HuH-7 (cell line): Measurements from ENCODE around the gene CCDC24.

ENCODE experiments used
- DNase-seq: peaks from one replicate; pipeline ENCODE4 v3.0.0; 2011; ENCODE audit warnings: low spot score

The CCDC24 gene

DNA sequence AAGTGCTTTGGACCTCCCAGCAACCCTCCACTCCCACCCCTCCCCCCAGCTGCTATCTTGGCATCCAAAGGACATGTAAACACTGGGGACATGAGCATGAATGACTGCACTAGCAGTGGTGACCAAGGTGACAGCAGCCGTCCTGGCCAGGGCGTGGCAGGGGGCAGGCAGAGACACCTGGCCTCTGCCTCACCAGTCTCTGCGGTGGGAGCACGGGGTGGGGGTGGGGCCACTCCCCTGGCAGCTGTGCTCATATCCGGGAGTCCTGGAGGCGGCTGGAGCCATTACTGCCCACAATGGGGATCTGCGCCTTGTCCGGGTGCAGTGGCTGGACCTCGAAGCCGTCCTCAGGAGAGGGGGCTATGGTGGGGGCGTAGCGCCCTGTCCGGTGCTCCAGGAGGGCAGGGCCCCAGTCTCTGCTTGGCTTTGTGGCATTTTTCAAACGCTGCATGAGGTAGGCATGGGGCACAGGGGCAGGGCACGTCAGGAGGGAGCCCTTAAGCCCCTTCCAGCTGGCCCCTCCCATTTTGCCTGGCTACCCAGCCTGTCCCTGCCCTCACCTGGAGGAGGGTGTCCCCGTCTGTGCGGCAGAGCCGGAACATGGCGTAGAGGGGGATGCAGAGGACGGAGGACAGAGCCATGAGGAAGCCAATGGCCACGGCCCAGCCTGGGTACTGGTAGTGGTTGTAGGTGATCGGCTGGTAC, 6.0 kb downstream of the CCDC24 start:
- no peak for DNase-seq

DNA sequence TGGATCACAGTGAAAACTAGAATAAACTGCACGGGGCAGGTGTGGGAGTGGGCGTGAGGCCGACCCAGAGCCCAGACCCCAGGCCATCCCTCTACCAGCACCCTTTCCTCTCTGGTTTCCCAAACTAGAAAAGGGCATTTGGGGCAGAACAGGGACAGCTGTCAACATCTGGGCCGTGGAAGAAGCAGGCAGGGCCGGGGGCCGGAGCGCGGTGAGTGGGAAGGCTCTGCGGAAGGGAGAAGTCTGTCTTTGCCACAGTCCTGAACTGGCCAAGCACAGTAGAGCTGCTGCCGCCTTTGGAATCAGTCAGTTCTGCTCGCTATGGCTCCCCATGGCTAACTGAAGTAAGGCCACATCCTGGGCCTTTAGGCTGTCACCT, 6.6 kb downstream of the CCDC24 start:
- no peak for DNase-seq

DNA sequence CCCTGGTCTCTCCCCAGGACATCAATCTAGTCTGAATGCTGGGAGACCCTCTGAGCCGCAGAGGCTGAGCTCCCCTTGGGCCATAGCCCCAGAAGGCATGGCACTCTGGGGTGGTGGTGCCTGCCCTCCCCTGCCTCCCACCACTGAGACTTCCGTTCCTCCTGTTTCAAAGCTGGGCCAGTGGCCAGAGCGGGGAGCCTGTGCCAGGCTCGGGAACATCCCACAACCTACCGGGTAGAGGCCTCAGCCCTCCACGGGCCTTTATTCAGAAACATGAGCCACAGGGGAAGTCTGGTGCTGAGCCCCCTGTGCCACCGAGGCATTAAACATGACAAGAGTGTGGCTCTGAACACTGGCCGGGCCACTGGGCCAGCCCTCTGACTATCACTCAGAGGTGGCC, 8.1 kb downstream of the CCDC24 start:
- no peak for DNase-seq

DNA sequence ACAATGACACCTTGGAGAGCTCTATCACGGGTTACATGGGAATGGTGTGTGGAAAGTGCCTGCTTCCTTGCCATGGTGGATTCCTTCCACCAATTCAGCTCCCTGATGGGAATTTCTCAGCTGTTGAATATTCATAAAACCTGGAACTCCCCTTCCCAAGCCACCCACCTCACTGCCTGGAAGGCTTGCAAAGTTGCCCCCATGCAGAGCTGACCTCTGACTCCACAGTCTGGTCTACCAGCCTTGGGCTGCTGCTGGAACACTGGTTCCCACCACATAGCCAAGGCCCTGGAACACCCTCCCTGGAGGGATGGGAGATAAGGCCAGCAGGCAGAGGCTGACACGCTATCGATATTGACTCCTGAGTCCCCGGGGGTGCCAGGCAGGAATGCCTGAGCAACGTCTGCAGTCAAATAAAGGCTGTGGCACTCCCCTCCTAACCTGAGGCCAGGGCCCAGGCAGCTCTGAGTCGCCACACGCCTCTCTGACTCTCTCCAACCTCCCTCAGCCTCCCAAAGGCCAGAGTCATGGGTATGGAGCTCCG, 8.8 kb downstream of the CCDC24 start:
- no peak for DNase-seq

DNA sequence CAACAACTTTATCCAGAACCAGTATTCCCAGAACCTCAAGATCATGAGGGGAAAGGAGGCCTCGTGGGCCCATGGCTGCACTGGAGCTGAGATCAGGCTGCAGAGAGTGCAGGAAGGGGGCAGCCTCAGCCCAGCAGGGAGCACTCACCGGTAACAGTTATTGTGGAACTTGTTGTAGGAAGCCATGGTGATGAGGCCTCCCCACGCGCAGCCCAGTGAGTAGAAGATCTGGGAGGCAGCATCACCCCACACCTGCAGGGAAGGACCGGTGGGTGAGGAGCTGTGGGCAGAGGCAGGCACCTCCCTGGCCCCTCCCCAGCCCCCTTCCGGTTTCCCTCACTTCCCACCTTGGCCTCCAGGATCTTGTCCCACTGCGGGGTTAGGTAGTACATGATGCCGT, 10.8 kb downstream of the CCDC24 start:
- no peak for DNase-seq

DNA sequence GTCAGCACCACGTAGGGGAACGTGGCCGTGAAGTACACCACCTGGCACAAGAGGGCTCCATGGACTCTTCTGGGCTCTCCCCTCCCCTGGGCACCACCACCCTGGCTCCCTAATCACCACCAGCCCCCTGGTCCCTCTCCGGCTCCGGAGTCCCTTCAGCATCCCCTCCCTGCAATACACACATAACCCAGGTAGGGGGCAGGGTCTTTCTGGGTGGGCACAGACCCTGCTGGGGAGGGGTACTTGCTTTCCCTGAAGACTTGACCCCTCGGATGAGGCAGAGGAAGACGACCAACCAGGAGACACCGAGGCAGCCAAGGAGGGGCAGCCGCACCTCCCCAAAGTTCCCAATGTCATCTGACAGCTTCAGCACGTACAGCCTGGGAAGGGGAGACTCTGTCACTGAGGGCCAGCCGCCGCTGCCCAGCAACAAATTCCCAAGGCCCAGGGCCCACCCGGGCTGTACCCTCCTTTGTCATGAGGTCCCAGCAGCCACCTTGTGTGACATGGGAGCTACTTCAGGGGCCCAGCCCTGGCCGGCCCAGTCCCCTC, 11.3 kb downstream of the CCDC24 start:
- no peak for DNase-seq

DNA sequence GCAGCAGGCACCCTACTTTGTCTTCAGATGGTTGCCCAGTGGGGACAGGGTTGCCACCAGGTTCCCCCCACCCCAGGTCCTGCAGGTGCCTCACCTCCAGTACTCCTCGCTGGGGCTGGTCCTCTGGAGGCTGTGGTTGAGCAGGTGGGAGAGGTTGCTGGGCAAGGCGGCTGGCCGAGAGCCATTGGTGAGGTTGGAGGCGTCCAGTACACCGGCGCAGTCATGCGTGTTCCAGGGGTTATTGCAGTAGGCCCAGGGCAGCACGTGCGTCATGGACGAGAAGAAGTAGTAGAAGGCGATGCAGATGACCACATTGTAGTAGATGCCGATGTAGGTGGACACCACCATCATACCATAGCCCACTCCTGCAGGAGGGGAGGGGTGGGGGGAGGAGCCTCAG, 16.9 kb downstream of the CCDC24 start:
- no peak for DNase-seq

DNA sequence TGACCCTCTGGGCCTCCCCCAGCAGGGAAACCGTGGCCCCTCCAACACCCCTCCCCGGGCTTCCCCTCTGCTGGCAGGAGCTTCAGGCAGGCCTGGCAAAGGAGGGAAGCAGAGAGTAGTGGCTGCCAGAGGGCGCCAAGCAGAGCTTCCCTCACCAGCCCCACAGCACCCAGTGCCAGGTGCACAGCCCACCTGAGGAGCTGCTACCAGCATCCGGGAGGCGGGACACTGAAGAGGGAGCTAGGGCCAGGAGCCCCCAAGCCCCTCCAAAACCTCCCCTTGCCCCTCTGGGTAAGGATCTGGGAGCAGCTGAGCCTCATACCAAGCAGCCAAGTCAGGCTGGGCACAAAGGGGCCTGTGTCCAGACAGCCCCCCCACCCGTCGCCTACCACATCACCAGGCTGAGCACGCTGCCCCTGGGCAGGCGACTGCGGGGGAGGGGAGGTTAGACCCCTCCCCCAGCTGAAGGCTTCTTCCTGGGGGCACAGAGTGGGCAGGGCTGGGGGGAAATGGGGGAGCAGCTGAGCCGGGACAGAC, 19.6 kb downstream of the CCDC24 start:
- DNase-seq: no peak

DNA sequence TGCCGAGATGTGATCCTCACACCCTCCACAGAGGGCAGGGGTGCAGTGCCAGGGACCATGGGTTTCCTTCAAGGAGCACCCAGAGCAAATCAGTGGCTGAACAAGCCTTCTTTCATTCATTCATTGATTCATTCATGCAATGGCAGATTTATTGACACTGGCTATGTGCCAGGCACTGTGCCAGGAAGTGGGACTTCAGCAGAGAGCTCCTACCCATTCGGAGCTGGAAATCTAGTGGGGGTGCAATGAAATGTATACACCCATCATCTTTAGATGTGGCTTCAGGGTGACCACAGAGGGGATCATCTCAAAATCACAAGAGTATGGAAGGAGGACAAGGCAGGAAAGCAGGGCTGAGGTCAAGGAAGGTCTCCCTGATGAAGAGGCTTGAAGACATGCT, 21.0 kb downstream of the CCDC24 start:
- no peak for DNase-seq

DNA sequence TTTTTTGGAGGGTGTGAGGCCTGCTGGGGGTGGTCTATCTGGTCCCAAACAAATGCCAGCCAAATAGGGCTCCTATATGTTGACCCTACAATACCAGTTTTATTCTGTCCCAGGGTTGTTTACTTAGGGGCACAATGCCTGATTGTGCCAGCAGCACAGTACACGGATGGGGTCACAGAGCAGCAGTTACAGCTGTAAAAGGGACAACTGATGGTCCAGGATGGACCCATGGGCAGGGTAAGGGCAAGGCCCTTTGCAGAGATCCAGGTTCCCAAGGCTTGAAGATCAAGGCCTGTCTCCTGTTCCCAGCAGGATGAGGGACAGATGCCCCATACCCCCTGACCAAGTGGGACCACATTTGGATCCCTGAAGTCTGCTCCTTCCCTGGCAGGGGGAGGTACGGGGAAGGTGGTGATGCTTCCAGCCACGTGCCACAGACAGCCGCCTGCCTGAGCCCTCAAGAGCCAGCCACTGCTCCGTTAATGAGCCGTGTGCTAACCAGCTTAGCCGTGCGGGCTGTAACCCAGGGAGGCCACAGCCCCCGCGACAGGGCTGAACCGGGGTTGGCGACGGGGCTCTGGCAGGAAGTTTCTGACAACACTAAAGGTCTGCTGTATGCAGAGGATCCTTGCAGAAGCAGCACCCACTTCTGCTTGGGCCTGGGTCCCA, 21.7 kb downstream of the CCDC24 start:
- no peak for DNase-seq

DNA sequence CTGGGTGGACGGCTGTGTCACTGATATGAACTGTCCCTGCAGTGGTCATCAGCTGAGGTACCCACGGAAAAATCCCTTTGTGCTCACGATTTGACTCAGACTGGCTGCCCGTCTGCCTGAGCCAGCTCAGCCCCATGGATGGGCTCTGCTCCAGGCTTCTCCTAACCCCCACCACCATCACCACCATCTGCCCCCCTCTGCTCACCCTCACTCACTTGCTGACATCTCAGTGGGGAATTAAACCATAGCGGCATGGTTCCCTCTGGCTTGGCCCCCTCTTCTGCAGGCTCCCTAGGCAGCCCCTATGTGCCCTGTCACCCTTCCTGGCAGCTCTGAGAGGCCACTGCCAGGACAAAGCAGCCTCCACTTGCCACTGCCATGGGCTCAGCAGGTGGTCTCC, 22.6 kb downstream of the CCDC24 start:
- DNase-seq: no peak

DNA sequence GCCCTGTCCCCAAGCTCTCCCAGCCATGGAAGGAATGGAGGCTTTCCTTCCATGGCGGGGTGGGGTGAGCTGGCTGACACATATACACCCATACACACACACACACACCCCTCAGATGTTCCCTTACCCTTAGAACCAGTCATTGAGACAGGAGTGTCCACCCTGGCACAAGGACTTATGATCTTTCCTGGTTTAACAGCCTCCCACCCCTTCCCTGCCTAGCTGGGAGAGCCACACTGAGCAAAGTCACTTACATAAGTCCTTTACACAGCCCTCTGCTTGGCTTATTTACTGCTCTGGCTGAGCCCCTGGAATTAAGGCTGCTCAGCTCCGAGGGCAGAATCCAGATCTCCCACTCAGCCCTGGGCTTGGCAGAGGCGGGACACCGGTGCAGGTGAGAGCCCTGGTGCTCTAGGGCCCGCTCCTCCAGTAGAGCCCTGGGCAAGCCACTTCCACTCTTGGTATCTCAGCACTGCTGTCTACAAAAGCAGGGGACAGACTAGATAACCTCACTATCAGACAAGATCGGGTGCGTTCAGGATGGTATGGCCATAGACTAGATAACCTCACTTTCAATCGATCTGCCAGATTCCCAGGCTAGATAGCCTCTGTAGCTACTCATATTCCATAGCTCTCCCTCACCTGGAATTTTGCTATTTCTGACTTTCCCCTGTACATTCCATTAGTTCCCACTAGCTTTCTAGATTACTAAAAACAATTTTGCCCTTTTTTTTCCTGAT, 23.1 kb downstream of the CCDC24 start:
- no peak for DNase-seq

DNA sequence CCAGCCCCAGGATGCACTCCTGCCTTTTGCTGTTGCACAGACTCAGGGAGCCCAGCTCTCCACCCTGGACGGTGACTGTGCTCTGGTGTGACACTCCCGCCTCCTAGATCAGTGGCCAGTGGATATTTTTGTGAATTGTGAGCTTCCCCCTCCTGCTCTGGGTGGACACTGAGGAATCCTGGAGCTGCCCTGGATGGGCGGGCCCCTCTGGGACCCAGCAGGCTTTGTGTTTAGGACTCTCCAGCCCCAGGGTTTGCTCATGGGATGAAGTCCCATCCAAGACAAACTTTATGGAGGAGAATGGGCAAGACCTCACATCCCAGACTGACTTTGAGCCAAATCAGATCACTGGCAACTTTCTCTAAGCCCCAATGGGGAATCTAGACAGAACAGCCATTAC, 23.8 kb downstream of the CCDC24 start:
- DNase-seq: no peak

DNA sequence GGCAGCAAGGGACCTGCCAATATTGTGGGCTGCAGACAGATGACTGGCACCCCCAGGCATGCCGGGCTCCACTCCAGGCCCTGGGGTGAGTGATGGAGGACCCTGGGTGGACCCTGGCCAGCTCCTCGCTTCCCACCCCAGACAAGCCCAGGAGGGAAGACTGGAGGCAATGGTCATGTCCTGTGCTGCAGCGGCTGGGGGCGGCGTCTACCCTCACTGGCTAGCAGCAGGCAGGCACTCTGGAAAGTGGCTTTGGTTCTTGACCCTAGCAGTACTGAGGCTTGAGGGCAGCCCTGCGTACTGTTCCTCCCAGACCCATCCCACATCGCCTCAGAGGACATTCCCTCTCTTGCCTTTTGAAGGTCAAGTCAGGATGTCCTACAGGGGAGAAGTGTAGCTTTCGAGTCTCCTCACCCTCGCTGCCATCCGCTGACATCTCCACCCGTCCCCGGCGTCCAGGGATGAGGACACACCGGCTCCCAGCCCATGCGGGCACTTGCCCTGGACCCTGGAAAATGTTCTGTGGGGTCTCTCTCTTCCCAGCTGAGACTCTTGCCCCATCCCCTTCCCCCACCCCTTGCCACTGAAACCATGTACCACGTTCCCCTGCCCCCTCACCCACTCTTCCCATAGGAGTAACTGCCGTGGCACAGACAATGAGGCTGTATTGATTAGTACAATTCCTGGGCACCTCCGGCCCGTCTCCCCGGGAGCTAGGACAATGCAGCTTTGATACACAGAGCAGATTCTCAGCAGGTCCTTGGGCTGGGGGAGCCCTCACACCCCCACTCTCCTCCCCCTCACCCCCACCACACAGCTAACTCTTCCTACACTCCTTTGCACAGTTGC, 24.9 kb downstream of the CCDC24 start:
- no peak for DNase-seq

DNA sequence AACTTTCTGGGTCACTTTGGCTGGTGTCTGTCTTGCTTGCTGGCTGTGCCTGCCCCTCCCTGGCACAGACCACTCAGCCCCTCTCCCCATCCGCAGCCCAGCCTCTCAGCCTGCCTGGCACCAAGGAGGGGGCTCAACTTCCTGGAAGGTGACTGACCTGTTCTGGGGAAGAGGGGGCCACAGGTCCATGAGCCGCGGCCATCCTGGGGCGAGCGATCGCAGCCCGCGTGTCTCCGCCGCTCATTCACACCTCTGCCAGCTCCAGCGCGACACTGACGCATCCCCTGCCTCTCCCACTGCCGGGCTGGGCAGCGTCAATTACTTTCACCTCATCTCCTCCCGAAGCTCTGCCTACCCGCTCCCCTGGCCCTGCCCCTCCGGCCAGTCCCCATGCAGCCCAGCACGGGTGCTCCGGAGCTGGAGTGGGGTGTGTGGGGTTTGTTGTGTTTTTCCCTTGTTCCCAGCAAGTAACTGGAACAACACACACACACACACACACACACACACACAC, 25.5 kb downstream of the CCDC24 start:
- DNase-seq: no peak

DNA sequence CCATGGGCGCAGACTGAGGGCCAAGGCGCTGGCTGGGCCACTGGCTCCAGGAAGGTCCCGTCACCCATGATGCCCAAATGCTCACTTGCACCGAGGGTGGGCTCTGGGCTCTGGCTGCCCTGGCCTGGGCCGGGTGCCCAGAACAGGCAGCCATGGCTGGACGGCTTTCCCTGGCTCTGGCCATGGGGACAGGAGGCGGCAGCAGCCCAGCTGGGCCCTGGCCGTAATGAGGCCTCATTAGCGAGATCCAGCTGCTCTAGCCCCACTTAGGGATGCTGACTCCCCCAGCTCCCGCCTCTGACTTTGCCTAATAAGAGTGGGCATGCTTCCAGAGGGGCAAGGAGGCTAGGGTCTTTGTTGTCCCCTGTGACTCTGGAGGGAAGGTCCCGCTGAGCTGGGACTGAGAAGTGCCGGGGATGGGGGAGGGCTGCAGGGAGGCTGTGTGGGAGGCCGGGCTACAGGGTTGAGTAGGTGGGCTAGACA, 28.1 kb downstream of the CCDC24 start:
- DNase-seq: no peak

DNA sequence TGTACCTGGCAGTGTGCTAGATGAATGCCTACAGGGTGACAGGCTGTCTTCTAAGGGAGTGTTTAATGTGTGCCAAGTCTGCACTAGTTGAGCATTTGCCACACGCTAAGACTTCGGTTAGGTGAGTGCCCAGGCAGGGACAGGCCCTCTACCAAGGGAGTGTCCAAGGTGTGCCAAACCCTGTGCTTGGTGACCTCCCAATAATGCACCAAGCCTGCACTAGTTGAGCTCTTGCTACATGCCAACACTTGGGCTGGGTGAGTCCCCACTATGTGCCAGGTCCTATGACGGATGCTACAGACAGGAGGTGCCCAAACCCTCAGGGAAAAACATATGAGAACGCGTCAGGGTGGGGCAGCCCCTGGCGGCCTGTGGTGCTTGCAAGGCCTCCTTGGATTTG, 29.1 kb downstream of the CCDC24 start:
- DNase-seq: no peak

DNA sequence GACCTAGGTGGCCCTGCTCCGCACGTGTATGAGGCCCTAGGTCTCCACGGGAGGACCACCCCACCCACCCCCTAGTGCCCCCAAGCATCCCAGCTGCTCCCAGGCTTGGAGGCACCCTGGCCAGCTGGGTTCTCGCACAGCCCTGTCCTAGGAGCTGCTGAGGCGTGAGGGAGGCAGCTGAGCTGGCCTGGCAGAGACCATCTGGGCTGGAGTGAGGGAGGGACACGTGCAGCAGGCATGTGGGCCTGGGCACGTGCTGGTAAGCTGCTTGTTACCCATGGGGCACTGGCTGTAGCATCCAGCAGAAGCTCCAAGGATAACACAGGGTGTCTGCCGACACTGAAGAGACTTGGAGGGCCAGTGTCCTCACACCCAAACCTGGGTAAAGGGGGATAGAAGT, 29.8 kb downstream of the CCDC24 start:
- no peak for DNase-seq

DNA sequence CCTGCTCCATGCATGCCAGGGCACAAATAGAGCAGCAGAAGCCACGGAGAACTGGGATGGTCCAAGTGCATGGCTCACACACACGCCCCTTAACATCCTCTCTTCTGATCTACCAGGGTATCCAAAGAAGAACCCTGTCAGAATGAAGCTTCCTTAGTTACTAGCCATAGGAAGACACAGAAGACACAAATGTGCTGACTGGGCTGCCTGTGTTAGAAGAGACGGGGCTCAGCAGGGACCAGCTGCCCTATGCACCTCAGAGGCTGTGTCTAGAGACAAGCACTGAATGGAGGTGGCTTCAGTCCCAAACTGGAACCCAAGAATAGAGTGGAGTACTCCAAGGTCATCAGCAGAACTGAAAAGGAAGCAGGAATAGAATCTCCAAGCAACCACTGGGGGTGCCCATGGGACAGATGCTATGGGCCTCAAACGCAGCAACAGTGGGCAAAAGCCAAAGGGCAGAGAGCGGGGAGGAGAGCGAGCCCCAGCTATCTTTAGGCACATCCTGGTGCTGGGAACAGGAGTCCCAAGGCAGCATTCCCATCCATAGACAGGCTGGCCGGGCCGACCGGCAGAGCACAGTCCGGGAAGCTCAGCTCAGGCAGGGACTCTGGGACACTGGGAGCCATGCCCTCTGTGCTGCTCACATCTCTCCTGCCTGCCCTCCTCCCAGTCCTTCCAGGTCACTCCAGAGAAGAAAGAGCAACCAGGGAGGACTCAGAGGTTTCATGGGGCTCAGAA, 30.4 kb downstream of the CCDC24 start:
- DNase-seq: no peak
